ENCODE measurements around the gene GSG1L. TPM values are rescaled to one million over a fixed set of nuclear protein-coding genes. Genes with fewer than 3 reads are reported as not detected.

The GSG1L gene
- total and polyA plus RNA-seq, 4 donors: 0.14 to 1.3 (median 0.24) TPM

DNA sequence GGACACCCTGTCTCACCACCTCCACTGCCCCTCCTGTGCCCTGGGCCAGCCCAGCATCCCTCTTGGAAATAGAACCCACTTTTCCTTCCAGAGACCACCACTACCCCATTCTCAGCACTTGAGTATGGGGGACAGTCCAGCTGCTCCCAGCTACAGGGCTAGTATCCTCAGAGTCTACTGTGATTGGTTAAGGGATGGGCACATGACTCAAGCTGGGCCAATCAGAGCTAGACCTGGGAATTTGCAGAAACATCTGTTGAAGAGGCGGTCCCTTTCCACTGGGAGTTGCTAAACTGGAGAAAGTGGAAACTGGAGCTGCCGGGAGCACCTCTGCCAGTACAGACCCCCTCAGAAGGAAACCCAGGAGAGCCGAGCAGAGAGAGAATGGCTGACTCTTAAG is 156.6 kb downstream of the GSG1L start:
- Histone ChIP-seq H3K4me1 (ENCODE audit: control insufficient read depth in 5 of 5, insufficient read depth in 5 of 5, low read length in 5 of 5) (no peaks in the 10 kb centered on the region), H3K9ac (ENCODE audit: insufficient read depth in 1 of 2, low read length in 2 of 2) (no peak overlapping the region), H3K36me3 (ENCODE audit: control insufficient read depth in 4 of 4, insufficient read depth in 4 of 4, low read length in 4 of 4) (no peaks in the 10 kb centered on the region), H3K4me3 (no peak overlapping the region), H3K27me3 (ENCODE audit: control insufficient read depth in 3 of 3, insufficient read depth in 3 of 3, low read length in 2 of 3) (no peaks in the 10 kb centered on the region), H3K27ac (ENCODE audit: low read depth in 1 of 2, low read length in 1 of 2) (no peak overlapping the region), H3K9me3 (ENCODE audit: control insufficient read depth in 4 of 4, insufficient read depth in 3 of 4, low read length in 3 of 4) (peaks cover 0 to 10% (median 0%) of the 10 kb centered on the region in 4 donors)
- TF ChIP-seq, protein P1, sequence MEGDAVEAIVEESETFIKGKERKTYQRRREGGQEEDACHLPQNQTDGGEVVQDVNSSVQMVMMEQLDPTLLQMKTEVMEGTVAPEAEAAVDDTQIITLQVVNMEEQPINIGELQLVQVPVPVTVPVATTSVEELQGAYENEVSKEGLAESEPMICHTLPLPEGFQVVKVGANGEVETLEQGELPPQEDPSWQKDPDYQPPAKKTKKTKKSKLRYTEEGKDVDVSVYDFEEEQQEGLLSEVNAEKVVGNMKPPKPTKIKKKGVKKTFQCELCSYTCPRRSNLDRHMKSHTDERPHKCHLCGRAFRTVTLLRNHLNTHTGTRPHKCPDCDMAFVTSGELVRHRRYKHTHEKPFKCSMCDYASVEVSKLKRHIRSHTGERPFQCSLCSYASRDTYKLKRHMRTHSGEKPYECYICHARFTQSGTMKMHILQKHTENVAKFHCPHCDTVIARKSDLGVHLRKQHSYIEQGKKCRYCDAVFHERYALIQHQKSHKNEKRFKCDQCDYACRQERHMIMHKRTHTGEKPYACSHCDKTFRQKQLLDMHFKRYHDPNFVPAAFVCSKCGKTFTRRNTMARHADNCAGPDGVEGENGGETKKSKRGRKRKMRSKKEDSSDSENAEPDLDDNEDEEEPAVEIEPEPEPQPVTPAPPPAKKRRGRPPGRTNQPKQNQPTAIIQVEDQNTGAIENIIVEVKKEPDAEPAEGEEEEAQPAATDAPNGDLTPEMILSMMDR (IDR thresholded peaks at IDR 0.05; ENCODE audit: control extremely low read depth, extremely low read depth): no peak
- DNase-seq (no peak), ATAC-seq (ENCODE audit: insufficient read depth, low FRiP score) (no peak)
- 79 to 85% methylated on average over 3 of the region's 3 CpGs for WGBS, 2 donors

DNA sequence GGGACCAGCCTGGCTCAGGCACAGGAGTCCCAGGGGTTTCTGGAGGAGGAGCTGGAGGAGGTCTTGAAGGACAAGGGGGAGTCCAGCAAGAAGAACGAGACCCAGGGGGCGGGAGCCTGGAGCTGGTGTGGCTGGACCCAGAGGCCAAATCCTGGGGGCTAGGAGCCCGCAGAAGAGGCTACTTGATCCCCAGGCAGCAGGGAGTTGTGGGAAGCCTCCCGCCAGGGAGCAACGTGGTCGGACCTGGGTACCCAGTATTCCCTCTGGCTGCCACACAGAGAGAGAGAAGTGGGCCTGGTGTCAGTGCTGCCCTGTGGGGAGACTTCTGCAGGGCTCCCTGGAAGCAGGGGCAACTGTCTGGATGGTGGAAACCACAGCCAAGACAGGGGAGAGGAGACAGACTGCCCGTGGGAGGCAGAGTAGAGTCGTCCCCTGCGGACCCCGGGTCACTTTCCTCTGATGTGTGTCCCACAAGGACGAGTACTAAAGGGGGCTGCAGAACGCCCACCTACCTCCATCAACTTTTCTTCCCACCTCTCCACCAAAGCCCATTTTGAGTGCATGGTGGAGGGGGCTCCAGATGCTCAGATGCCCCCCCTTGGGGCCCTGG is 160.4 kb downstream of the GSG1L start:
- H3K36me3 ChIP-seq (ENCODE audit: control insufficient read depth in 4 of 4, insufficient read depth in 4 of 4, low read length in 4 of 4): no peaks in the 10 kb centered on the region
- H3K27ac ChIP-seq (ENCODE audit: low read depth in 1 of 2, low read length in 1 of 2): no peak overlapping the region
- no peak for DNase-seq
- WGBS, 2 donors: 65 to 69% methylated on average over 12 of the region's 12 CpGs
- ATAC-seq (ENCODE audit: insufficient read depth, low FRiP score): no peak
- H3K4me1 ChIP-seq (ENCODE audit: control insufficient read depth in 5 of 5, insufficient read depth in 5 of 5, low read length in 5 of 5): no peaks in the 10 kb centered on the region
- no peak overlapping the region for H3K4me3 ChIP-seq
- H3K27me3 ChIP-seq (ENCODE audit: control insufficient read depth in 3 of 3, insufficient read depth in 3 of 3, low read length in 2 of 3): no peaks in the 10 kb centered on the region
- TF ChIP-seq, protein P1 (IDR thresholded peaks at IDR 0.05; ENCODE audit: control extremely low read depth, extremely low read depth): no peak
- H3K9ac ChIP-seq (ENCODE audit: insufficient read depth in 1 of 2, low read length in 2 of 2): no peak overlapping the region
- peaks cover 0 to 12% (median 0%) of the 10 kb centered on the region in 4 donors for H3K9me3 ChIP-seq (ENCODE audit: control insufficient read depth in 4 of 4, insufficient read depth in 3 of 4, low read length in 3 of 4)

DNA sequence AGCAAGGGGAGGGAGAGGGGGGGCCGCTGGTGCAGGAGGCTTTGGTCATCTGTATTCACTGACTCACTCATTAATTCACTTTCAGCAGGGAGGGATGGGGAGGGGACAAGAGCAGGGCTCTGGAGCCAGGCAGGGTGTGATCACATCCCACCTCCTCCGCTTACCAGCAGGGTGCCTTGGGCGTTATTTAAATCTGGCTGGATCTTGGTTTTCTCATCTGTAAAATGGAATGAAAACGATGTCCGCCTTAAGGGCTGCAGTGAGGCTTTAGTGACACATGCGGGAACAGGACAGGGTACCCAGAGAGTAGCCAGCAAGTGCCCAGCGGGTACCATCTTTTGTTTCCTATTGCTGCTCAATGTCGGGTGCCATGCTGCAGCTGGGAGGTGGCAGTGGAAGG is 161.0 kb downstream of the GSG1L start:
- Histone ChIP-seq H3K4me1 (ENCODE audit: control insufficient read depth in 5 of 5, insufficient read depth in 5 of 5, low read length in 5 of 5) (no peaks in the 10 kb centered on the region), H3K36me3 (ENCODE audit: control insufficient read depth in 4 of 4, insufficient read depth in 4 of 4, low read length in 4 of 4) (no peaks in the 10 kb centered on the region), H3K27ac (ENCODE audit: low read depth in 1 of 2, low read length in 1 of 2) (no peak overlapping the region), H3K4me3 (no peak overlapping the region), H3K9me3 (ENCODE audit: control insufficient read depth in 4 of 4, insufficient read depth in 3 of 4, low read length in 3 of 4) (peaks cover 0 to 8% (median 0%) of the 10 kb centered on the region in 4 donors), H3K9ac (ENCODE audit: insufficient read depth in 1 of 2, low read length in 2 of 2) (no peak overlapping the region), H3K27me3 (ENCODE audit: control insufficient read depth in 3 of 3, insufficient read depth in 3 of 3, low read length in 2 of 3) (no peaks in the 10 kb centered on the region)
- TF ChIP-seq, protein P1 (IDR thresholded peaks at IDR 0.05; ENCODE audit: control extremely low read depth, extremely low read depth): no peak
- 80 to 88% methylated on average over 8 of the region's 8 CpGs for WGBS, 2 donors
- DNase-seq (no peak), ATAC-seq (ENCODE audit: insufficient read depth, low FRiP score) (no peak)

DNA sequence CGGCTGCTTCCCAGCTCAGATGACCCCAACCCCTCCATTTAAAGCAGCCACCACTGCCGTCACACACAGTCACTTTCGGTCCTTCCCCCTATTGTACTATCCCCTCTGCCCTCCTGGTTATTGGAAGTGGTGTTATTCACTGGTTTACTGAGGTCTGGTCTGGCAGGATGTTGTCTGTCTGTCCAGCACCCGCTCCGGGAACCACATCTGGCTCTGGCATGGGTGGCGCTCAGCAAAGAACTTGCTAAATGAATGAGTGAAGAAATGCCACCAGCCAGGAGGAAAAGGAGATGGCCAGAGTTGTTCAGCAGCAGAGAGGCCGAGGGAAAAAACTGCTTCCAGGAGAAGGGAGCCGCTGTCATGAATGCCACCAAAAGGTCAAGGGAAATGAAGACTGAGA is 161.6 kb downstream of the GSG1L start:
- no peaks in the 10 kb centered on the region for H3K4me1 ChIP-seq (ENCODE audit: control insufficient read depth in 5 of 5, insufficient read depth in 5 of 5, low read length in 5 of 5)
- TF ChIP-seq, protein P1 (IDR thresholded peaks at IDR 0.05; ENCODE audit: control extremely low read depth, extremely low read depth): no peak
- no peaks in the 10 kb centered on the region for H3K27me3 ChIP-seq (ENCODE audit: control insufficient read depth in 3 of 3, insufficient read depth in 3 of 3, low read length in 2 of 3)
- WGBS, 2 donors: 80 to 82% methylated on average over 8 of the region's 8 CpGs
- H3K27ac ChIP-seq (ENCODE audit: low read depth in 1 of 2, low read length in 1 of 2): no peak overlapping the region
- ATAC-seq (ENCODE audit: insufficient read depth, low FRiP score) (no peak), DNase-seq (no peak)
- H3K9me3 ChIP-seq (ENCODE audit: control insufficient read depth in 4 of 4, insufficient read depth in 3 of 4, low read length in 3 of 4): peaks cover 0 to 8% (median 0%) of the 10 kb centered on the region in 4 donors
- no peak overlapping the region for H3K4me3 ChIP-seq
- no peak overlapping the region for H3K9ac ChIP-seq (ENCODE audit: insufficient read depth in 1 of 2, low read length in 2 of 2)
- H3K36me3 ChIP-seq (ENCODE audit: control insufficient read depth in 4 of 4, insufficient read depth in 4 of 4, low read length in 4 of 4): no peaks in the 10 kb centered on the region
